ENCODE measurements around the gene MVP. TPM values are rescaled to one million over a fixed set of nuclear protein-coding genes. Genes with fewer than 3 reads are reported as not detected.

MVP gene
- total RNA-seq, 1 donor = 273 TPM

GRCh38 chr16:29816694-29817441 lies 3.4 kb upstream of the MVP start:
- H3K27me3 ChIP-seq (ENCODE audit: insufficient read depth, low read length) = no peaks in the 10 kb centered on the region
- TF ChIP-seq, protein P1, sequence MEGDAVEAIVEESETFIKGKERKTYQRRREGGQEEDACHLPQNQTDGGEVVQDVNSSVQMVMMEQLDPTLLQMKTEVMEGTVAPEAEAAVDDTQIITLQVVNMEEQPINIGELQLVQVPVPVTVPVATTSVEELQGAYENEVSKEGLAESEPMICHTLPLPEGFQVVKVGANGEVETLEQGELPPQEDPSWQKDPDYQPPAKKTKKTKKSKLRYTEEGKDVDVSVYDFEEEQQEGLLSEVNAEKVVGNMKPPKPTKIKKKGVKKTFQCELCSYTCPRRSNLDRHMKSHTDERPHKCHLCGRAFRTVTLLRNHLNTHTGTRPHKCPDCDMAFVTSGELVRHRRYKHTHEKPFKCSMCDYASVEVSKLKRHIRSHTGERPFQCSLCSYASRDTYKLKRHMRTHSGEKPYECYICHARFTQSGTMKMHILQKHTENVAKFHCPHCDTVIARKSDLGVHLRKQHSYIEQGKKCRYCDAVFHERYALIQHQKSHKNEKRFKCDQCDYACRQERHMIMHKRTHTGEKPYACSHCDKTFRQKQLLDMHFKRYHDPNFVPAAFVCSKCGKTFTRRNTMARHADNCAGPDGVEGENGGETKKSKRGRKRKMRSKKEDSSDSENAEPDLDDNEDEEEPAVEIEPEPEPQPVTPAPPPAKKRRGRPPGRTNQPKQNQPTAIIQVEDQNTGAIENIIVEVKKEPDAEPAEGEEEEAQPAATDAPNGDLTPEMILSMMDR (IDR thresholded peaks at IDR 0.05; ENCODE audit: extremely low read depth, low read depth, low read length) = no peak
- H2AFZ ChIP-seq (ENCODE audit: low read length) = peak overlapping the region; percentile 73
- H3K36me3 ChIP-seq (ENCODE audit: insufficient read depth, low read length) = peaks cover 16% of the 10 kb centered on the region
- peak overlapping the region; percentile 91 for H3K4me3 ChIP-seq (ENCODE audit: insufficient read depth, low read length)
- H3K4me1 ChIP-seq (ENCODE audit: insufficient read depth, low read length) = peaks cover 43% of the 10 kb centered on the region
- DNase-seq (ENCODE audit: insufficient read length, low spot score, missing footprints) = peak; percentile 96
- peaks cover 44% of the 10 kb centered on the region for H3K79me2 ChIP-seq (ENCODE audit: insufficient read depth, low read length)
- H3K4me2 ChIP-seq (ENCODE audit: insufficient read depth, low read length) = peak overlapping the region; percentile 79
- peaks cover 6% of the 10 kb centered on the region for H4K20me1 ChIP-seq (ENCODE audit: insufficient read depth, low read length)
- H3K27ac ChIP-seq (ENCODE audit: low read depth, low read length) = peak overlapping the region; percentile 82
- no peaks in the 10 kb centered on the region for H3K9me3 ChIP-seq (ENCODE audit: low read depth, low read length)

- H3K4me2 ChIP-seq (ENCODE audit: insufficient read depth, low read length) = no peak overlapping the region
- peaks cover 47% of the 10 kb centered on the region for H3K4me1 ChIP-seq (ENCODE audit: insufficient read depth, low read length)
- TF ChIP-seq, protein P1 (IDR thresholded peaks at IDR 0.05; ENCODE audit: extremely low read depth, low read depth, low read length) = no peak
- no peak overlapping the region for H3K4me3 ChIP-seq (ENCODE audit: insufficient read depth, low read length)
- peaks cover 9% of the 10 kb centered on the region for H4K20me1 ChIP-seq (ENCODE audit: insufficient read depth, low read length)
- H3K36me3 ChIP-seq (ENCODE audit: insufficient read depth, low read length) = peaks cover 16% of the 10 kb centered on the region
- H3K9me3 ChIP-seq (ENCODE audit: low read depth, low read length) = no peaks in the 10 kb centered on the region
- peaks cover 55% of the 10 kb centered on the region for H3K79me2 ChIP-seq (ENCODE audit: insufficient read depth, low read length)
- no peak overlapping the region for H3K27ac ChIP-seq (ENCODE audit: low read depth, low read length)
- no peak for DNase-seq (ENCODE audit: insufficient read length, low spot score, missing footprints)
- no peaks in the 10 kb centered on the region for H3K27me3 ChIP-seq (ENCODE audit: insufficient read depth, low read length)
- no peak overlapping the region for H2AFZ ChIP-seq (ENCODE audit: low read length)
These were observed 2.2 kb upstream of the MVP start for GRCh38 chr16:29818082-29818481.

DNA sequence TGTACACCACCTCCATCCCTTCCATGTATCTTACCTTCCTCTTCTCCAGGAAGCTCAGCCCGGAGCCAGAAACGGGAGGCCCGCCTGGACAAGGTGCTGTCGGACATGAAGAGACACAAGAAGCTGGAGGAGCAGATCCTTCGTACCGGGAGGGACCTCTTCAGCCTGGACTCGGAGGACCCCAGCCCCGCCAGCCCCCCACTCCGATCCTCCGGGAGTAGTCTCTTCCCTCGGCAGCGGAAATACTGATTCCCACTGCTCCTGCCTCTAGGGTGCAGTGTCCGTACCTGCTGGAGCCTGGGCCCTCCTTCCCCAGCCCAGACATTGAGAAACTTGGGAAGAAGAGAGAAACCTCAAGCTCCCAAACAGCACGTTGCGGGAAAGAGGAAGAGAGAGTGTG lies 756 bp upstream of the MVP start:
- Histone ChIP-seq H3K27ac (ENCODE audit: low read depth, low read length) (peak overlapping the region; percentile 0), H3K4me3 (ENCODE audit: insufficient read depth, low read length) (peak overlapping the region; percentile 15), H2AFZ (ENCODE audit: low read length) (no peak overlapping the region), H3K36me3 (ENCODE audit: insufficient read depth, low read length) (peaks cover 16% of the 10 kb centered on the region), H3K27me3 (ENCODE audit: insufficient read depth, low read length) (no peaks in the 10 kb centered on the region), H3K79me2 (ENCODE audit: insufficient read depth, low read length) (peaks cover 68% of the 10 kb centered on the region), H3K4me1 (ENCODE audit: insufficient read depth, low read length) (peaks cover 60% of the 10 kb centered on the region), H3K9me3 (ENCODE audit: low read depth, low read length) (no peaks in the 10 kb centered on the region), H4K20me1 (ENCODE audit: insufficient read depth, low read length) (peaks cover 14% of the 10 kb centered on the region), H3K4me2 (ENCODE audit: insufficient read depth, low read length) (peak overlapping the region; percentile 99)
- TF ChIP-seq, protein P1 (IDR thresholded peaks at IDR 0.05; ENCODE audit: extremely low read depth, low read depth, low read length) = no peak
- DNase-seq (ENCODE audit: insufficient read length, low spot score, missing footprints) = peak; percentile 23
